PC-9 (cell line): Measurements from ENCODE around the gene DHX58. TPM values are rescaled to one million over a fixed set of nuclear protein-coding genes. Genes with fewer than 3 reads are reported as not detected.

Source experiments
- BruUV-seq: library from RNA; stranded (reverse); fragments of 400-500 nt; replicated peaks from 2 replicates; lab custom pipeline; 2021; lab: Mats Ljungman, UMichigan
- CTCF ChIA-PET: fragments of 300-600 bp; sonication (Branson Sonifier 250); formaldehyde crosslinking; loops from one replicate; lab custom pipeline; 2022; ENCODE audit warnings: antibody characterized with exemption; lab: Charles Lee
- POLR2A ChIA-PET: fragments of 300-600 bp; sonication (Branson Sonifier 250); formaldehyde crosslinking; loops from one replicate; lab custom pipeline; 2022; ENCODE audit warnings: antibody characterized with exemption; ENCODE audit not compliant: unreplicated experiment; lab: Charles Lee
- DNase-seq, 2 experiments: peaks; one replicate each; pipeline versions ENCODE4 v3.0.0 to v3.0.0-alpha.2; 2015 to 2022; ENCODE audit warnings: mixed read lengths in 1 of 2
- H2AFZ ChIP-seq: fragments of 200-600 bp; sonication (generic); 2 replicates; pipeline ENCODE4 v1.8.1; 2017; ENCODE audit warnings: antibody characterized with exemption
- H3F3A ChIP-seq: fragments of 200-600 bp; sonication (generic); 2 replicates; pipeline ENCODE4 v1.8.1; 2017; ENCODE audit warnings: antibody characterized with exemption, mild to moderate bottlenecking, low read depth; ENCODE audit not compliant: insufficient read depth
- H3K27ac ChIP-seq: fragments of 200-600 bp; sonication (generic); 2 replicates; pipeline ENCODE4 v1.6.1; 2016; ENCODE audit warnings: mixed run types
- H3K27me3 ChIP-seq: fragments of 200-600 bp; sonication (generic); 2 replicates; pipeline ENCODE4 v1.6.1; 2016; ENCODE audit warnings: low read depth, mixed run types; ENCODE audit not compliant: insufficient read depth
- H3K36me3 ChIP-seq: fragments of 200-600 bp; sonication (generic); 2 replicates; pipeline ENCODE4 v1.6.1; 2016; ENCODE audit warnings: low read depth, mixed run types
- H3K4me1 ChIP-seq: fragments of 200-600 bp; sonication (generic); replicated peaks from 2 replicates; pipeline ENCODE4 v1.6.1; 2016; ENCODE audit warnings: mixed run types; ENCODE audit not compliant: insufficient read depth
- H3K4me2 ChIP-seq: fragments of 200-600 bp; sonication (generic); 2 replicates; pipeline ENCODE4 v1.6.1; 2017; ENCODE audit warnings: mixed run types
- H3K4me3 ChIP-seq: fragments of 200-600 bp; sonication (generic); 2 replicates; pipeline ENCODE4 v1.6.1; 2016; ENCODE audit warnings: mixed run types
- H3K79me2 ChIP-seq: fragments of 200-600 bp; sonication (generic); 2 replicates; pipeline ENCODE4 v1.6.1; 2017; ENCODE audit warnings: low read depth, mixed run types
- H3K9me2 ChIP-seq: fragments of 200-600 bp; sonication (generic); 2 replicates; pipeline ENCODE4 v1.8.1; 2017; ENCODE audit warnings: mild to moderate bottlenecking; ENCODE audit not compliant: insufficient read depth
- H3K9me3 ChIP-seq: fragments of 200-600 bp; sonication (generic); 2 replicates; pipeline ENCODE4 v1.8.1; 2016; ENCODE audit warnings: low read depth; ENCODE audit not compliant: insufficient read depth
- H4K20me1 ChIP-seq: fragments of 200-600 bp; sonication (generic); 2 replicates; pipeline ENCODE4 v1.8.1; 2017; ENCODE audit not compliant: insufficient read depth
- CTCF ChIP-seq: fragments of 200-600 bp; sonication (generic); conservative IDR thresholded peaks from 2 replicates; pipeline ENCODE4 v1.6.1; 2017; ENCODE audit warnings: mixed run types, antibody characterized with exemption, mild to moderate bottlenecking, moderate library complexity
- EZH2 ChIP-seq: fragments of 200-600 bp; sonication (generic); IDR thresholded peaks from 2 replicates; pipeline ENCODE4 v1.8.0; 2017; ENCODE audit warnings: antibody characterized with exemption, low read depth
- intact Hi-C: fragments of 100-400 bp; cut with micrococcal nuclease; formaldehyde crosslinking; loops from one replicate; pipeline ENCODE4 v1.10.0; 2022; ENCODE audit not compliant: unreplicated experiment
- total RNA-seq: library from RNA; stranded (reverse); gene quantifications from 2 replicates; pipeline ENCODE4 v1.2.3, GENCODE V29; 2021

Gene DHX58
- total RNA-seq, 1 experiment from 2014 or later, result 17.9 TPM

DNA sequence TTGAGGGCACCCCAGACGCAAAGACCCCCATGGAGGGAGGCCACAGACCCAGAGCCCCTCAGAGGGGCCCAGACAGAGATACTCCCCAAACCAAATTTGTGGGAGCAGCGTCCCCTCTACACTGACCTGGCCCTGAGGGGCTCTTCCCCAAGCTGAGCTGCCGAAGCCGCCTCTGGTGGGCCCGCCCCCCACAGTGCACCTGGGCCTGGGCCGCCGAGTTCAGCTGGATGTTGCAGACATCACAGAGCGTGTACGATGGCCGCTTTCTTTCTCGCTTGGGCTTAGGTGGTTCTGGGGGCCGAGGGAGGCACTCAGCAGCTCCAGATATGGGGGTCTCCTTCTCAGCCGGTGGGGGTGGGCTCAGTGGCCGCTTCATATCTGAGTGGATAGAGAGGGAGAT, 49.8 kb downstream of the DHX58 start:
- intact Hi-C loops, result no loop called here
- Histone ChIP-seq H2AFZ (no peak overlapping the region), H3K4me2 (no peak overlapping the region), H3K4me1 (no peaks in the 10 kb centered on the region), H3K27me3 (no peaks in the 10 kb centered on the region), H3K4me3 (no peak overlapping the region), H3F3A (no peaks in the 10 kb centered on the region), H3K9me2 (no peaks in the 10 kb centered on the region), H4K20me1 (no peaks in the 10 kb centered on the region), H3K79me2 (no peaks in the 10 kb centered on the region), H3K27ac (no peak overlapping the region), H3K9me3 (no peaks in the 10 kb centered on the region), H3K36me3 (no peaks in the 10 kb centered on the region)
- ChIA-PET POLR2A (no interaction called here), CTCF (no interaction called here)
- no peak for TF ChIP-seq EZH2
- no peak for TF ChIP-seq CTCF
- DNase-seq, result no peak
- no TSS peak for BruUV-seq

DNA sequence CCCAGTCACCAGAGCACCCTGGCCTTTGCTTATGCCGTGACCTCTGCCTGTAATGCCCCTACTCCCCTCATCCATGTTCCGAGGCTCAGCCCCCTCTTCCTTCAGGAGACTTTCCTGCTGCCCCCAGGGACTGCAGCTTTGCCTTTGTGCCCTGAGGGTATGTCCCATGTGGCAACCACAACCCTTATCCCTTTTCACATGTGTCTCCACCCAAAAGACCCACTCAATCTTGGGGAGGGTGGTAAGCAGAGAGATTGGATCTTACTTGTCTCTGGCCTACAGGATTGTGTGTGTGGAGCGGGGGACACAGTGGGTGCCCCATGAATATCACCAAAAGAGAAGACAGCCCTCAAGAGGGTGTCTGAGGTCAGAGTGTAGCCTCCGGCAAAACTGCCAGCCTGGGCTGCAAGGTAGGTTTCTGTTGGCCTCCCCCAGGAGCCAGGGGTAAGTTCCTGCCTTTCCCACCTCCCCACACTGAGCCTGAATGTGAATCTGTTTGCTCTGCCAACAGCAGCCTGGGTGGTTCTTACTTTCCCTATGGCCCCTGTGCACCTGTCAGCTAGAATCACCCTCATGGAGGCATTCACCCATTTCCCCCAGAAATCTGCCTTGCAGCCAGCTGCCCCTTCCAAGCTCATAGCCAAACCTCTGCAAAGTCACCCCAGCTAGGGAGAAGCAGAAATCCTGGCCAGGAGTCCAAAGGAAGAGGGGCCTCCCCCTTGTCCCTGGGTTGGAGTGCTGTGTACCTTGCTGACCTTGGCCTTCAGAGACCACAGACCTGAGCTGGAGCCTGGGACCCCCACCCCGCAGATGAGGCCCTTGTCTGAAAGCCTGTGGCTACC, 50.6 kb downstream of the DHX58 start:
- DNase-seq, result no peak
- no peak overlapping the region for H2AFZ ChIP-seq
- no TSS peak for BruUV-seq
- H3F3A ChIP-seq, result no peaks in the 10 kb centered on the region
- intact Hi-C loops, result no loop called here
- no peaks in the 10 kb centered on the region for H3K27me3 ChIP-seq
- H3K4me2 ChIP-seq, result no peak overlapping the region
- H3K9me2 ChIP-seq, result no peaks in the 10 kb centered on the region
- H3K79me2 ChIP-seq, result no peaks in the 10 kb centered on the region
- H3K9me3 ChIP-seq, result no peaks in the 10 kb centered on the region
- CTCF ChIA-PET, result no interaction called here
- H3K4me3 ChIP-seq, result no peak overlapping the region
- no peak overlapping the region for H3K27ac ChIP-seq
- no peaks in the 10 kb centered on the region for H3K4me1 ChIP-seq
- no peaks in the 10 kb centered on the region for H3K36me3 ChIP-seq
- H4K20me1 ChIP-seq, result no peaks in the 10 kb centered on the region
- POLR2A ChIA-PET, result no interaction called here
- TF ChIP-seq CTCF, result no peak
- TF ChIP-seq EZH2, result no peak

GRCh38 chr17:42060231-42060630, 52.3 kb downstream of the DHX58 start:
- DNase-seq, result no peak
- H3K4me1 ChIP-seq, result no peaks in the 10 kb centered on the region
- BruUV-seq, result no TSS peak
- H3K4me2 ChIP-seq, result no peak overlapping the region
- no peak overlapping the region for H3K4me3 ChIP-seq
- ChIA-PET POLR2A (no interaction called here), CTCF (no interaction called here)
- 0 out of 2 replicates have a peak, but pooled peaks cover 2% of the 10 kb centered on the region for H3K27me3 ChIP-seq
- H3K27ac ChIP-seq, result no peak overlapping the region
- no peaks in the 10 kb centered on the region for H3K36me3 ChIP-seq
- H3F3A ChIP-seq, result no peaks in the 10 kb centered on the region
- intact Hi-C loops, result no loop called here
- TF ChIP-seq CTCF (no peak), EZH2 (no peak)
- H3K9me3 ChIP-seq, result no peaks in the 10 kb centered on the region
- no peaks in the 10 kb centered on the region for H3K9me2 ChIP-seq
- H3K79me2 ChIP-seq, result no peaks in the 10 kb centered on the region
- no peaks in the 10 kb centered on the region for H4K20me1 ChIP-seq
- H2AFZ ChIP-seq, result no peak overlapping the region
